Measurements from ENCODE around the gene PATJ.
"Not testable (repeated sequence)": the region's sequence is repeated elsewhere in the genome, so short reads cannot be mapped to it uniquely, and the experiment has no call there.

PATJ gene

GRCh38 chr1:62212411-62212810, 470.1 kb downstream of the PATJ start:
- H3K4me2 ChIP-seq (ENCODE audit: low read length), result no peak overlapping the region
- H2AFZ ChIP-seq, result no peak overlapping the region
- no peak overlapping the region for H3K27ac ChIP-seq
- H3K36me3 ChIP-seq (ENCODE audit: control insufficient read depth, insufficient read depth, low read length), result no peaks in the 10 kb centered on the region
- H3K79me2 ChIP-seq, result no peaks in the 10 kb centered on the region
- H3K4me3 ChIP-seq (ENCODE audit: low read depth, low read length), result no peak overlapping the region
- no peaks in the 10 kb centered on the region for H3K27me3 ChIP-seq (ENCODE audit: control insufficient read depth, insufficient read depth, low read length)
- H3K4me1 ChIP-seq, result no peaks in the 10 kb centered on the region
- TF ChIP-seq, protein P1, sequence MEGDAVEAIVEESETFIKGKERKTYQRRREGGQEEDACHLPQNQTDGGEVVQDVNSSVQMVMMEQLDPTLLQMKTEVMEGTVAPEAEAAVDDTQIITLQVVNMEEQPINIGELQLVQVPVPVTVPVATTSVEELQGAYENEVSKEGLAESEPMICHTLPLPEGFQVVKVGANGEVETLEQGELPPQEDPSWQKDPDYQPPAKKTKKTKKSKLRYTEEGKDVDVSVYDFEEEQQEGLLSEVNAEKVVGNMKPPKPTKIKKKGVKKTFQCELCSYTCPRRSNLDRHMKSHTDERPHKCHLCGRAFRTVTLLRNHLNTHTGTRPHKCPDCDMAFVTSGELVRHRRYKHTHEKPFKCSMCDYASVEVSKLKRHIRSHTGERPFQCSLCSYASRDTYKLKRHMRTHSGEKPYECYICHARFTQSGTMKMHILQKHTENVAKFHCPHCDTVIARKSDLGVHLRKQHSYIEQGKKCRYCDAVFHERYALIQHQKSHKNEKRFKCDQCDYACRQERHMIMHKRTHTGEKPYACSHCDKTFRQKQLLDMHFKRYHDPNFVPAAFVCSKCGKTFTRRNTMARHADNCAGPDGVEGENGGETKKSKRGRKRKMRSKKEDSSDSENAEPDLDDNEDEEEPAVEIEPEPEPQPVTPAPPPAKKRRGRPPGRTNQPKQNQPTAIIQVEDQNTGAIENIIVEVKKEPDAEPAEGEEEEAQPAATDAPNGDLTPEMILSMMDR (IDR thresholded peaks at IDR 0.05), result no peak
- H3K9ac ChIP-seq, result no peak overlapping the region
- no peaks in the 10 kb centered on the region for H3K9me3 ChIP-seq (ENCODE audit: control insufficient read depth, low read length)

DNA sequence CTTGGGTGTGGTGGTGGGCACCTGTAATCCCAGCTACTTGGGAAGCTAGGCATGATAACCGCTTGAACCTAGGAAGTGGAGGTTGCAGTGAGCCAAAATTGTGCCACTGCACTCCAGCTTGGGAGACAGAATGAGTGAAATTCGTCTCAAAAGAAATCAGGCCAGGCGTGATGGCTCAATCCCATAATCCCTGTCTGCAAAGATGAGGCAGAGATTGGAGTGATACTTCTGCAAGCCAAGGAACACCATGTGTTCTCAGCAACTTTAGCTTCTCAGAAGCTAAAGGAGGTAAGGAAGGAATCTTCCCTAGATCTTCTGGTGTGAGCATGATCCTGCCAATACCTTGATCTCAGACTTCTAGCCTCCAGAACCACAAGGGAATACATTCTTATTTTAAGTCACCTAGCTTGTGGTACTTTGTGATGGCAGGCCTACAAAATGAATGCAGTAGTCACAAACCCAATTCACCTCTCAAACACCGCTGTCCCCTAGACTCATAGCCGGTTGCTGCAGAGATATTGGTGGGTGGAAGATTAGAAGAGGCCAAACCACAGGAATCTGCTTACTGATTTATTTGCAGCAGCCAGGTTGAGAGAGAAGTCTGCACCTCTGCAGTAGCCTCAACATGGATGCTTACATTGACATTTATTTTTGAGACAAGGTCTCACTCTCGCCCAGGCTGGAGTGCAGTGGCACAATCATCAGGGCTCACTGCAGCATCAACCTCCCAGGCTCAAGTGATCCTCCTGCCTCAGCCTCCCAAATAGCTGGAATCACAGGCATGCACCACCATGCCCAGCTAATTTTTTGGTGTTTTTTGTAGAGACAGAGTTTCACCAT, 471.0 kb downstream of the PATJ start:
- TF ChIP-seq, protein P1 (IDR thresholded peaks at IDR 0.05), result no peak
- Histone ChIP-seq H3K4me2 (ENCODE audit: low read length) (no peak overlapping the region), H3K27ac (no peak overlapping the region), H3K27me3 (ENCODE audit: control insufficient read depth, insufficient read depth, low read length) (no peaks in the 10 kb centered on the region), H3K79me2 (no peaks in the 10 kb centered on the region), H3K4me3 (ENCODE audit: low read depth, low read length) (no peak overlapping the region), H3K9me3 (ENCODE audit: control insufficient read depth, low read length) (no peaks in the 10 kb centered on the region), H3K9ac (no peak overlapping the region), H2AFZ (no peak overlapping the region), H3K4me1 (no peaks in the 10 kb centered on the region), H3K36me3 (ENCODE audit: control insufficient read depth, insufficient read depth, low read length) (no peaks in the 10 kb centered on the region)

DNA sequence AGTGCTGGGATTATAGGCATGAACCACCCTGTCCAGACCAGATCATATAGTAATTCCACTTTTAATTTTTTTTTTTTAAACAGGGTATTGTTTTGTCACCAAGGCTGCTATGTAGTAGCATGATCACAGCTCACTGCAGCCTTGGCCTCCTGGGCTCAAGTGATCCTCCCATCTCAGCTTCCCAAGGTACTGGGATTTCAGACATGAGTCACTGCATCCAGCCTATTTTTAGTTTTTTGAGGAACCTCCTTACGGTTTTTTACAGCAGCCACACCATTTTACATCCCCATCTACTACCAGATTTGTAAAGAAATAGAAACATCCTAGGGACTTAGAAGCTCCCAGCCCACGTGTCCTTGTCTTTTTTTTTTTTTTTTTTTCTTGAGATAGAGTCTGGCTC, 476.3 kb downstream of the PATJ start:
- TF ChIP-seq, protein P1 (IDR thresholded peaks at IDR 0.05), result no peak
- Histone ChIP-seq H3K36me3 (ENCODE audit: control insufficient read depth, insufficient read depth, low read length) (no peaks in the 10 kb centered on the region), H3K4me1 (no peaks in the 10 kb centered on the region)

DNA sequence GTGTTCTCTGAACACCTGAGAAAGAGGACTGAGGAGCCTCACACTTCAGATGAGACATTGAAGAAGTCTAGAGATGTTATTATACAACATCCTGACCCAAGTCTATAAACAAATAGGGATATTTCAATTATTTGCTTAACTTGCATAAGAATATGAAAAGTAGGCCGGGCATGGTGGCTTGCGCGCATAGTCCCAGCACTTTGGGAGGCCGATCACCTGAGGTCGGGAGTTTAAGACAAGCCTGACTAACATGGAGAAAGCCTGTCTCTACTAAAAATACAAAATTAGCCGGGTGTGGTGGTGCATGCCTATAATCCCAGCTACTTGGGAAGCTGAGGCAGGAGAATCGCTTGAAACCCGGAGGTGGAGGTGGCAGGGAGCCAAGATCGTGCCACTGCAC, 478.2 kb downstream of the PATJ start:
- H3K27ac ChIP-seq; H3K9ac ChIP-seq; H3K4me1 ChIP-seq; H3K9me3 ChIP-seq (ENCODE audit: control insufficient read depth, low read length); H3K36me3 ChIP-seq (ENCODE audit: control insufficient read depth, insufficient read depth, low read length); H2AFZ ChIP-seq; H3K79me2 ChIP-seq; H3K4me2 ChIP-seq (ENCODE audit: low read length); H3K27me3 ChIP-seq (ENCODE audit: control insufficient read depth, insufficient read depth, low read length); H3K4me3 ChIP-seq (ENCODE audit: low read depth, low read length): not testable (repeated sequence)

More for the DNA sequence above, 476.3 kb downstream of the PATJ start:
- Histone ChIP-seq H3K9me3 (ENCODE audit: control insufficient read depth, low read length) (no peaks in the 10 kb centered on the region), H3K27me3 (ENCODE audit: control insufficient read depth, insufficient read depth, low read length) (no peaks in the 10 kb centered on the region), H3K9ac (no peak overlapping the region), H3K4me2 (ENCODE audit: low read length) (no peak overlapping the region), H3K79me2 (no peaks in the 10 kb centered on the region), H2AFZ (no peak overlapping the region), H3K4me3 (ENCODE audit: low read depth, low read length) (no peak overlapping the region), H3K27ac (no peak overlapping the region)

DNA sequence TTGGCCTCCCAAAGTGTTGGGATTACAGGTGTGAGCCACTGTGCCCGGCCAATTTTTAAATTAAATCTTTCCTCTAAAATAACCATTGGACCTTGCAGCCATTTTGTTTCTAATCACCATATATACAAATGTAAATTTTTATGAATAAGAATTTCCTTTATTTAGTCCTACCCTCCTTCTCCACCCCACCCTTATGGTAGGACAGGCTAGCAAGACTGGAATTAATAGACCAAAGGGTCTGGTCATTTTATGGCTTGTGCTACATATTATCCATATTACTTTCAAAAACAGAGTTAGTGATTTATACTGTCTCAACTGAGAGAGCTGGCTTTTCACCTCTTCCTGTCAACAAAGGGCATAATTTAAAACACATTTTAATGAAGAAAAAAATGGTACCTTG, 478.9 kb downstream of the PATJ start:
- Histone ChIP-seq H2AFZ (no peak overlapping the region), H3K9me3 (ENCODE audit: control insufficient read depth, low read length) (no peaks in the 10 kb centered on the region), H3K36me3 (ENCODE audit: control insufficient read depth, insufficient read depth, low read length) (no peaks in the 10 kb centered on the region), H3K79me2 (no peaks in the 10 kb centered on the region), H3K4me3 (ENCODE audit: low read depth, low read length) (no peak overlapping the region), H3K27ac (no peak overlapping the region), H3K4me1 (no peaks in the 10 kb centered on the region), H3K27me3 (ENCODE audit: control insufficient read depth, insufficient read depth, low read length) (no peaks in the 10 kb centered on the region), H3K9ac (no peak overlapping the region), H3K4me2 (ENCODE audit: low read length) (no peak overlapping the region)
- TF ChIP-seq, protein P1 (IDR thresholded peaks at IDR 0.05), result no peak
